Measurements from ENCODE around the gene CPXM2.

CPXM2 gene

GRCh38 chr10:123795196-123795780 lies 96.3 kb downstream of the CPXM2 start:
- DNase-seq: no peak

GRCh38 chr10:123792248-123792978 lies 99.2 kb downstream of the CPXM2 start:
- no peak for DNase-seq

GRCh38 chr10:123790132-123790885 lies 101.3 kb downstream of the CPXM2 start:
- DNase-seq: no peak

GRCh38 chr10:123788981-123789380 lies 102.6 kb downstream of the CPXM2 start:
- DNase-seq: no peak

- no peak for DNase-seq
Measured at GRCh38 chr10:123787566-123787965, 104.0 kb downstream of the CPXM2 start.

- DNase-seq: no peak
Measured at GRCh38 chr10:123786896-123787295, 104.7 kb downstream of the CPXM2 start.

GRCh38 chr10:123786306-123786705 lies 105.3 kb downstream of the CPXM2 start:
- no peak for DNase-seq

- no peak for DNase-seq
Measured at GRCh38 chr10:123784646-123785045, 107.0 kb downstream of the CPXM2 start.

GRCh38 chr10:123784216-123784615 lies 107.4 kb downstream of the CPXM2 start:
- DNase-seq: no peak

- DNase-seq: no peak
Measured at GRCh38 chr10:123783296-123783695, 108.3 kb downstream of the CPXM2 start.

- DNase-seq: no peak
Measured at GRCh38 chr10:123782549-123782948, 109.1 kb downstream of the CPXM2 start.

- DNase-seq: no peak
Measured at GRCh38 chr10:123781956-123782500, 109.6 kb downstream of the CPXM2 start.

GRCh38 chr10:123781324-123781900 lies 110.2 kb downstream of the CPXM2 start:
- no peak for DNase-seq

- no peak for DNase-seq
Measured at GRCh38 chr10:123778719-123779517, 112.7 kb downstream of the CPXM2 start.

- no peak for DNase-seq
Measured at GRCh38 chr10:123777881-123778280, 113.7 kb downstream of the CPXM2 start.

- no peak for DNase-seq
Measured at GRCh38 chr10:123774132-123774742, 117.4 kb downstream of the CPXM2 start.

GRCh38 chr10:123772645-123773508 lies 118.7 kb downstream of the CPXM2 start:
- no peak for DNase-seq

- no peak for DNase-seq
Measured at GRCh38 chr10:123771877-123772644, 119.5 kb downstream of the CPXM2 start.

GRCh38 chr10:123769647-123770046 lies 122.0 kb downstream of the CPXM2 start:
- no peak for DNase-seq

- DNase-seq: no peak
Measured at GRCh38 chr10:123766761-123767160, 124.8 kb downstream of the CPXM2 start.

Data from SW 1271 (cell line).